Caki2 (cell line): Measurements from ENCODE around the gene ZBTB9. TPM values are rescaled to one million over a fixed set of nuclear protein-coding genes. Genes with fewer than 3 reads are reported as not detected.

Experiments
- DNase-seq: peaks from one replicate; pipeline ENCODE4 v3.0.0-alpha.2; 2015; ENCODE audit warnings: low read depth
- in situ Hi-C: cut with HindIII; loops from 2 replicates; pipeline ENCODE4 v1.10.0; 2016; ENCODE audit warnings: low sequenced_read_pairs, low pct_unique_long_range_greater_than_20kb, mixed read lengths
- total RNA-seq: library from RNA; depleted of rRNA; stranded (reverse); fragments of >200 nt; shearing (Covaris generic); gene quantifications from 2 replicates; pipeline ENCODE4 v1.2.3, GENCODE V29; 2014; ENCODE audit warnings: low replicate concordance; rRNA removed

ZBTB9 gene
- total RNA-seq, 1 experiment from 2014 or later: 14.3 TPM

GRCh38 chr6:33490621-33491020, 36.2 kb downstream of the ZBTB9 start:
- in situ Hi-C loops: no loop called here
- DNase-seq: no peak

- no peak for DNase-seq
- in situ Hi-C loops: no loop called here
These were observed 37.7 kb downstream of the ZBTB9 start for GRCh38 chr6:33492093-33492492.

- in situ Hi-C loops: no loop called here
- no peak for DNase-seq
These were observed 42.8 kb downstream of the ZBTB9 start for GRCh38 chr6:33497157-33497556.

- in situ Hi-C loops: no loop called here
- no peak for DNase-seq
These were observed 48.1 kb downstream of the ZBTB9 start for GRCh38 chr6:33502486-33502885.

GRCh38 chr6:33504486-33504885, 50.1 kb downstream of the ZBTB9 start:
- in situ Hi-C loops: no loop called here
- no peak for DNase-seq

- in situ Hi-C loops: no loop called here
- DNase-seq: no peak
These were observed 51.4 kb downstream of the ZBTB9 start for GRCh38 chr6:33505548-33506370.

Other genes starting within 250 kb of the ZBTB9 start
- 41.2 and 79.7 TPM in 2 replicates for gene HSD17B8, start 249.9 kb upstream of the ZBTB9 start, total RNA-seq
- gene RING1, start 246.1 kb upstream of the ZBTB9 start, total RNA-seq: 51.4 and 56.9 TPM in 2 replicates
- 21.1 and 27.6 TPM in 2 replicates for gene VPS52, start 182.7 kb upstream of the ZBTB9 start, total RNA-seq
- gene RPS18, start 182.5 kb upstream of the ZBTB9 start, total RNA-seq: 3,205 and 3,207 TPM in 2 replicates
- gene B3GALT4, start 177.5 kb upstream of the ZBTB9 start, total RNA-seq: not detected in 2 replicates
- gene WDR46, start 165.3 kb upstream of the ZBTB9 start, total RNA-seq: 92.5 and 98.2 TPM in 2 replicates
- 151 and 264 TPM in 2 replicates for gene PFDN6, start 165.0 kb upstream of the ZBTB9 start, total RNA-seq
- gene RGL2, start 155.6 kb upstream of the ZBTB9 start, total RNA-seq: 38.8 and 53.7 TPM in 2 replicates
- 132 and 145 TPM in 2 replicates for gene TAPBP, start 140.5 kb upstream of the ZBTB9 start, total RNA-seq
- 16.1 and 16.6 TPM in 2 replicates for gene ZBTB22, start 136.8 kb upstream of the ZBTB9 start, total RNA-seq
- gene DAXX, start 131.6 kb upstream of the ZBTB9 start, total RNA-seq: 56.5 and 59.5 TPM in 2 replicates
- 176 and 179 TPM in 2 replicates for gene KIFC1, start 62.8 kb upstream of the ZBTB9 start, total RNA-seq
- 32.5 and 43.2 TPM in 2 replicates for gene PHF1, start 43.6 kb upstream of the ZBTB9 start, total RNA-seq
- gene CUTA, start 36.5 kb upstream of the ZBTB9 start, total RNA-seq: 303 and 346 TPM in 2 replicates
- gene SYNGAP1, start 34.5 kb upstream of the ZBTB9 start, total RNA-seq: 0.14 TPM in 2 replicates
- gene BAK1, start 125.7 kb downstream of the ZBTB9 start, total RNA-seq: 101 and 103 TPM in 2 replicates
- gene ITPR3, start 166.7 kb downstream of the ZBTB9 start, total RNA-seq: 59.3 and 60.1 TPM in 2 replicates